K562 (cell line): ENCODE results near the gene GARNL3. TPM values are rescaled to one million over a fixed set of nuclear protein-coding genes. Genes with fewer than 3 reads are reported as not detected.

Experiments used
- ATAC-seq: fragments of 200-7000 bp; cut with Tn5 transposase; 3 replicates; pipeline ENCODE4 v1.9.1; 2020; ENCODE audit warnings: moderate library complexity
- BruUV-seq: library from RNA; stranded (reverse); fragments of 400-500 nt; replicated peaks from 2 replicates; lab custom pipeline; 2021; lab: Mats Ljungman, UMichigan
- CTCF ChIA-PET: fragments of 300-600 bp; formaldehyde crosslinking; extraction: SDS; loops from one replicate; lab custom pipeline; 2021; ENCODE audit warnings: low intra/inter-chr PET ratio; lab: Yijun Ruan, JAX
- POLR2A ChIA-PET: fragments of 300-600, 350-650 bp; sonication (Branson Sonifier 250); formaldehyde crosslinking; extraction: SDS; loops from one replicate; lab custom pipeline; 2021; ENCODE audit warnings: antibody characterized with exemption, inconsistent platforms; lab: Yijun Ruan, JAX
- DNase-seq, 4 experiments: peaks; one replicate each; pipeline versions ENCODE4 v3.0.0 to v3.0.0-alpha.2; 2011 to 2018; ENCODE audit warnings: low spot score in 3 of 4, mixed read lengths in 3 of 4; ENCODE audit errors: extremely low read depth in 1 of 4
- FAIRE-seq: peaks from 2 replicates; lab custom pipeline; 2011; peaks lifted over from hg19 to GRCh38; lab: Jason Lieb, UNC
- H2AFZ ChIP-seq: 2 replicates; pipeline ENCODE4 v1.6.0; 2011; ENCODE audit warnings: low read depth, low read length, control low read depth, inconsistent platforms
- H3K27ac ChIP-seq: fragments of 200-600 bp; 3 replicates; pipeline ENCODE4 v1.8.0; 2011; ENCODE audit warnings: low read depth, mild to moderate bottlenecking, control low read depth, inconsistent platforms, low read length, moderate library complexity, mixed read lengths; ENCODE audit errors: extremely low read depth
- H3K27me3 ChIP-seq, 2 experiments: fragments of 300-600 bp in 1 of 2; 2 replicates in 1 of 2; 3 replicates in 1 of 2; pipeline versions ENCODE4 v1.6.0 to v1.8.0; 2011; ENCODE audit warnings: inconsistent platforms in 2 of 2, low read length in 2 of 2, mild to moderate bottlenecking in 1 of 2, mixed read lengths in 1 of 2, moderate library complexity in 1 of 2; ENCODE audit not compliant: control insufficient read depth in 2 of 2, insufficient read depth in 2 of 2
- H3K36me3 ChIP-seq: fragments of 300-600 bp; 3 replicates; pipeline ENCODE4 v1.8.0; 2011; ENCODE audit warnings: mild to moderate bottlenecking, low read length, inconsistent platforms; ENCODE audit not compliant: control insufficient read depth, insufficient read depth
- H3K4me1 ChIP-seq, 2 experiments: fragments of 200-600 bp in 1 of 2; replicated peaks in 1 of 2; 2 replicates in 1 of 2; 3 replicates in 1 of 2; pipeline versions ENCODE4 v1.5.1 to v1.8.0; 2011; ENCODE audit warnings: inconsistent platforms in 2 of 2, low read length in 2 of 2, mild to moderate bottlenecking in 1 of 2, mixed read lengths in 1 of 2, moderate library complexity in 1 of 2; ENCODE audit not compliant: control insufficient read depth in 2 of 2, insufficient read depth in 2 of 2
- H3K4me2 ChIP-seq: 2 replicates; pipeline ENCODE4 v1.6.1; 2011; ENCODE audit warnings: low read length, control low read depth, inconsistent platforms, mixed read lengths; ENCODE audit not compliant: insufficient read depth
- H3K4me3 ChIP-seq: fragments of 200-600 bp; sonication (generic), shearing (Covaris generic); 2 replicates; pipeline ENCODE4 v1.5.1; 2016; ENCODE audit warnings: control low read depth, inconsistent platforms
- H3K79me2 ChIP-seq: fragments of 200-600 bp; 3 replicates; pipeline ENCODE4 v1.8.0; 2011; ENCODE audit warnings: low read length, inconsistent platforms; ENCODE audit not compliant: control insufficient read depth, insufficient read depth
- H3K9ac ChIP-seq, 2 experiments: 2 replicates each; pipeline versions ENCODE4 v1.6.0 to v1.6.1; 2011; ENCODE audit warnings: low read depth in 2 of 2, low read length in 2 of 2, control low read depth in 1 of 2, inconsistent platforms in 1 of 2, mild to moderate bottlenecking in 1 of 2, mixed read lengths in 1 of 2; ENCODE audit not compliant: insufficient read depth in 1 of 2
- H3K9me1 ChIP-seq: one replicate; pipeline ENCODE4 v1.6.0; 2011; ENCODE audit warnings: inconsistent platforms, mild to moderate bottlenecking, low read length, moderate library complexity; ENCODE audit not compliant: control insufficient read depth, insufficient read depth
- H3K9me3 ChIP-seq: replicated peaks from 2 replicates; pipeline ENCODE4 v1.5.1; 2011; ENCODE audit warnings: low read depth, low read length, inconsistent platforms; ENCODE audit not compliant: control insufficient read depth, insufficient read depth
- H4K20me1 ChIP-seq: replicated peaks from 2 replicates; pipeline ENCODE4 v1.6.1; 2011; ENCODE audit warnings: low read length, inconsistent platforms, mixed read lengths; ENCODE audit not compliant: control insufficient read depth, insufficient read depth
- AFF4 ChIP-seq: sonication (generic); formaldehyde crosslinking; IDR thresholded peaks from 2 replicates; pipeline ENCODE4 v1.8.0; 2023; ENCODE audit warnings: mild to moderate bottlenecking, missing genetic modification reagents
- BHLHE40 ChIP-seq: IDR thresholded peaks from 2 replicates; pipeline ENCODE4 v1.6.1; 2011; ENCODE audit warnings: low read length, improper control_type of control experiment
- BRF2 ChIP-seq: IDR thresholded peaks from 3 replicates; pipeline ENCODE4 v1.6.1; 2011; ENCODE audit warnings: borderline replicate concordance, mild to moderate bottlenecking; ENCODE audit not compliant: insufficient read length, insufficient read depth
- ESRRA ChIP-seq: fragments of 450-650 bp; IDR thresholded peaks from 2 replicates; pipeline ENCODE4 v1.6.1; 2014; ENCODE audit warnings: low read depth, mild to moderate bottlenecking, moderate library complexity, borderline replicate concordance
- ILF3 ChIP-seq: fragments of 450-650 bp; IDR thresholded peaks from 2 replicates; pipeline ENCODE4 v1.6.1; 2018; ENCODE audit warnings: antibody characterized with exemption, mild to moderate bottlenecking, moderate library complexity, borderline replicate concordance
- MEF2D ChIP-seq: conservative IDR thresholded peaks from 2 replicates; pipeline ENCODE4 v1.6.1; 2016; ENCODE audit warnings: low read depth, missing genetic modification characterization, missing compliant biosample characterization
- ZBTB26 ChIP-seq: fragments of 450-650 bp; formaldehyde crosslinking; IDR thresholded peaks from 2 replicates; pipeline ENCODE4 v1.4.0; 2022; ENCODE audit warnings: missing genetic modification characterization
- ZNF354B ChIP-seq: fragments of 250-450 bp; sonication (Bioruptor Pico); IDR thresholded peaks from 2 replicates; pipeline ENCODE4 v1.4.0; 2020
- ZNF644 ChIP-seq: fragments of 200-800 bp; sonication (Bioruptor generic); IDR thresholded peaks from 2 replicates; pipeline ENCODE4 v1.6.1; 2016; ENCODE audit warnings: low read depth, missing genetic modification characterization, missing compliant biosample characterization
- WGBS: fragments of 100-300 bp; shearing (Covaris generic); methylation state at CpG from one replicate; pipeline ENCODE4 v1.1.6; 2016; ENCODE audit warnings: low coverage, mixed read lengths; ENCODE audit not compliant: insufficient coverage; ENCODE audit errors: missing lambda C conversion rate; 5-methylcytosine and 5-hydroxymethylcytosine counted together
- in situ Hi-C: fragments of 300-500 bp; cut with MboI; formaldehyde crosslinking; loops from 4 replicates; pipeline ENCODE4 v1.15.0; 2018; ENCODE audit warnings: inconsistent platforms, mixed read lengths
- intact Hi-C: fragments of 100-400 bp; cut with micrococcal nuclease; formaldehyde crosslinking; loops from 2 replicates; pipeline ENCODE4 v1.14.2; 2022
- polyA plus RNA-seq, 8 experiments: library from polyadenylated mRNA; depleted of rRNA in 4 of 8; stranded (reverse) in 5 of 8; unstranded in 3 of 8; fragments of >200 nt; fragmentation: Nextera tagmentation in 2 of 8; fragmentation: Illumina TruSeq in 1 of 8; extraction: Ambion mirVana in 2 of 8; extraction: Trizol in 1 of 8; gene quantifications; 2 replicates each; pipeline versions ENCODE4 v1.2.1 to v1.2.3, GENCODE V29; 2011 to 2014; ENCODE audit warnings: inconsistent platforms in 1 of 8, missing spikeins in 1 of 8
- total RNA-seq, 7 experiments: library from RNA; depleted of rRNA in 6 of 7; stranded (reverse); fragments of >200 nt in 6 of 7; fragmentation: Illumina TruSeq in 2 of 7; extraction: Trizol in 2 of 7; gene quantifications; 2 replicates each; pipeline versions ENCODE4 v1.2.1 to v1.2.3, GENCODE V29; 2011 to 2021; ENCODE audit warnings: low replicate concordance in 1 of 7

The GARNL3 gene
- total and polyA plus RNA-seq, 9 of the 15 experiments (the other 6 are each of a cell fraction or from before 2014, with no cell fraction given), result 0.35 to 2.7 (median 1.6) TPM

- 3% methylated on average over 13 of the region's 13 CpGs for WGBS
- no peak for DNase-seq
- no TSS peak for BruUV-seq
- no peak overlapping the region for H3K4me2 ChIP-seq
- H3K36me3 ChIP-seq, result no peaks in the 10 kb centered on the region
- peaks cover 6% of the 10 kb centered on the region for H4K20me1 ChIP-seq
- no peak for FAIRE-seq
- no peaks in the 10 kb centered on the region; a peak in 1 of 5 replicates for H3K4me1 ChIP-seq
- peaks cover 30 to 53% of the 10 kb centered on the region in 2 experiments for H3K27me3 ChIP-seq
- ChIA-PET POLR2A (no interaction called here), CTCF (no interaction called here)
- TF ChIP-seq AFF4 (CRISPR knock-in tag) (no peak), BHLHE40 (no peak), ZNF644 (tag) (no peak), ESRRA (no peak), ILF3 (no peak), BRF2 (no peak), MEF2D (tag) (no peak), ZBTB26 (CRISPR knock-in tag) (no peak), ZNF354B (CRISPR knock-in tag) (no peak)
- H3K9me3 ChIP-seq, result no peaks in the 10 kb centered on the region
- no peak overlapping the region for H2AFZ ChIP-seq
- no peak for ATAC-seq
- H3K4me3 ChIP-seq, result no peak overlapping the region
- no peaks in the 10 kb centered on the region for H3K79me2 ChIP-seq
- in situ Hi-C loops, result no loop called here
- H3K9ac ChIP-seq, result no peak overlapping the region
- intact Hi-C loops, result no loop called here
- no peaks in the 10 kb centered on the region for H3K9me1 ChIP-seq
- H3K27ac ChIP-seq, result no peak overlapping the region
These were observed 106.4 kb downstream of the GARNL3 start for GRCh38 chr9:127370672-127371648.
